Hypothalamus (tissue), 51 donors: Measurements from ENCODE around the gene MUC20.
"Not testable (repeated sequence)": the region's sequence is repeated elsewhere in the genome, so short reads cannot be mapped to it uniquely, and the experiment has no call there.

Source experiments
- DNase-seq, 51 donors: peaks; one replicate each; lab custom pipeline; 2025; lab: John Stamatoyannopoulos, UW

Gene MUC20

DNA sequence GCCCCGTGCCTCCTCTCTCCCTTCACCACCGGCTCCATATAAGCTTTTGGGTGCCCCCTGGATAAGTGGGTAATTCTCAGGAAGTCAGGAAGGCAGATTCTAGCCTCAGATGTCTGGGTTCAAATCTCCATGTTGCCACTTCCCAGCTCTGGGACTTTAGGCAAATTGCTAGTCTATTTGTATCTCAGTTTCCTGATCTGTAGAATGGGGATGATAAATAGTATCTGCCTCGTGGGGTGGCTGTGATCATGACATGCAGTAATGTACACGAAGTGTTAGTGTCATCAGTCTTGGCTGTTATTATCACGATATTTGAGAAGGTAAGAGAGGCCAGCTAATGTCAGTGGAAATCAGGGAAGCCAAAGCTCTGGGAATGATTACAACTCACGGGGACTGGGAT is 47.6 kb downstream of the MUC20 start:
- DNase-seq: no peak

DNA sequence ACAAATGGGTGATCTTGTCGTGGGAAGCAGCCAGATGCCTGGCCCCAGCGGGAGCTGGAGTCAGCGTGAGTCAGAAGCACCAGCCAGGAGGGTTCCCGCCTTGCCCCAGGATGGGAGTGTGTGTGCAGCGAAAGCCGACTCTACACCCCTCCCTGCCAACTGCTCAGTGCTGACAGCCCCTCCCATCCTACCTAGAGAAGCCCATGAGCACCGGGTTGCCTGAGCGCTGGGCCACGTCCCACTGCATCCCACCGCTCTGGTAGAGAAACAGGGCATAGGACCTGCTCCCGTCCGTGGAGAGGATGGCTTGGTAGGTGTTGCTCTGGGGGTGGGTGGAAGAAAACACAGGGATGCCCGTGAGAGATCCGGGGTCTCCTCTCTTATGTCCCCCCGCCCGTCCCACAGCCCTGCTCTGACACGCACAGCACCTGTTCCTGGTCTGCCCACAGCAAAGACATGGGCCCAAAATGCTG is 48.1 kb downstream of the MUC20 start:
- DNase-seq: no peak

DNA sequence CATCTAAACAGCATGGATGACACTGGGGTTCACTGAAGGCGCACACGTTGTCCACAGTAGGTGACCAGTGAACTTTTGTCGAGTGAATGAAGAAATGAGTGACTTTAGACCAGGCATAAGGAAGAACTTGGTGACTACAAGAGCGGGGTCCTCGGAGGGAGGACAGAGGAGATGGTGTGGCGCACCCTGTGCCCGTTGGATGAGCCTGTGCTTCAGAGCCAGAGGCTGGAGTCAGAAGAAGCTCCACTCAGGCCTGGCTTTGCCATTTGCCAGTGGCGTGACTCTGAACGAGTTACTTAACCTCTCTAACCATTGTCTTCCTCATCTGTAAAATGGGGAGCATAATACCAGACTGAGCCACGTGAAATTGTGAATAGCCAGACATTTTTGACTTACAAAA is 48.8 kb downstream of the MUC20 start:
- DNase-seq: no peak

DNA sequence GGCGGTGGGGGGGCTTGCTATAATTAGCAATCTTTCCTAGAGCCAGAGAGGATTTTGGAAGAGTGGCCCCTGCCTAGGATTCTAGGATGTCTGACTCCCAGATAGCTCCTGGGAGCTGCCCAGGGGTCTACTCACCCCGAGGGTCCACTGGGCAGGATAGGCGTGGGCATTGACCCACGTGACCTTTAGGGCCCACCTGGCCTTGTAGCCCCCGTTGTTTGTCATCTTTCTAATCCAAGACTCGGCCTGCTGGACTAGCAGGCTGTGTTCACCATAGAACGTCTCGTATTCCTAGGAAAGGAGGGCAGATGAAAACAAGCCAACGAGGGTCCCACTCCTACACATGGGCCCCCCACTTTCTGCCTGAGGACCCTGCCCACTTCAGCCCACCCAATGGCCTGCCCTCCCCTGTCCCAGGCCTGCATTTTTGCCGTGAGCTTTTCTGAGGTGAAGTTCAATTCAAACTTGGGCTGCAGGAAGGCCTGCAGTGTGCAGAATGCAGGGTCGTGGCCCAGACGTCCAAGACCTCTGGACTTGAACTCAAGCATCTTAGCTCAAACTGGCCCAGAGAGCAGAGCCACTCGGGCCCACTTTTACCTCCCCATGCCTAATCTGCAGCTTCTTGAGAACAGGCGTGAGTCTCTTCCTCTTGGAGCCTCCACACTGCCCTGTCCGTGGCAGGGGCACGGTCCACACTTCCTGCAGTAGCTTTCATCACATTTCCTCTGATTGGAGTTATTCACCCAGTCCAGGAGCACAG is 49.5 kb downstream of the MUC20 start:
- no peak for DNase-seq

DNA sequence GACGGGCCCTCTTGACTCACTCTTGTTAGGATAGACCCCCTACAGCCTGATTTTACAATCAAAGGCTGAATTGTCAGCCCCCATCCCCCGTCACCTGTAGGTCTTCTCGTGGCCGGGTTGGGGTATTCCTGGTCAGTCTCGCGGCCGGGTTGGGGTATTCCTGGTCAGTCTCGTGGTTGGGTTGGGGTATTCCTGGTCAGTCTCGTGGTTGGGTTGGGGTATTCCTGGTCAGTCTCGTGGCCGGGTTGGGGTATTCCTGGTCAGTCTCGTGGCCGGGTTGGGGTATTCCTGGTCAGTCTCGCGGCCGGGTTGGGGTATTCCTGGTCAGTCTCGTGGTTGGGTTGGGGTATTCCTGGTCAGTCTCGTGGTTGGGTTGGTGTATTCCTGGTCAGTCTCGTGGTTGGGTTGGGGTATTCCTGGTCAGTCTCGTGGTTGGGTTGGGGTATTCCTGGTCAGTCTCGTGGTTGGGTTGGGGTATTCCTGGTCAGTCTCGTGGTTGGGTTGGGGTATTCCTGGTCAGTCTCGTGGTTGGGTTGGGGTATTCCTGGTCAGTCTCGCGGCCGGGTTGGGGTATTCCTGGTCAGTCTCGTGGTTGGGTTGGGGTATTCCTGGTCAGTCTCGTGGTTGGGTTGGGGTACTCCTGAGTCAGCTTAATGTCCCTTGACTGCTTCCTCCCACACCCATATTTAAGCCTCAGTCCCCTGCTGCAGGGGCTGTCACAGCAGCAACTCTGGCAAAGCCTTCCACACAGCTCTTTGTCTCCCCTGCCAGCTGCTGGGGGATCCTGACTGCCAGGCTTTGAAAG is 50.3 kb downstream of the MUC20 start:
- not testable (repeated sequence) for DNase-seq

DNA sequence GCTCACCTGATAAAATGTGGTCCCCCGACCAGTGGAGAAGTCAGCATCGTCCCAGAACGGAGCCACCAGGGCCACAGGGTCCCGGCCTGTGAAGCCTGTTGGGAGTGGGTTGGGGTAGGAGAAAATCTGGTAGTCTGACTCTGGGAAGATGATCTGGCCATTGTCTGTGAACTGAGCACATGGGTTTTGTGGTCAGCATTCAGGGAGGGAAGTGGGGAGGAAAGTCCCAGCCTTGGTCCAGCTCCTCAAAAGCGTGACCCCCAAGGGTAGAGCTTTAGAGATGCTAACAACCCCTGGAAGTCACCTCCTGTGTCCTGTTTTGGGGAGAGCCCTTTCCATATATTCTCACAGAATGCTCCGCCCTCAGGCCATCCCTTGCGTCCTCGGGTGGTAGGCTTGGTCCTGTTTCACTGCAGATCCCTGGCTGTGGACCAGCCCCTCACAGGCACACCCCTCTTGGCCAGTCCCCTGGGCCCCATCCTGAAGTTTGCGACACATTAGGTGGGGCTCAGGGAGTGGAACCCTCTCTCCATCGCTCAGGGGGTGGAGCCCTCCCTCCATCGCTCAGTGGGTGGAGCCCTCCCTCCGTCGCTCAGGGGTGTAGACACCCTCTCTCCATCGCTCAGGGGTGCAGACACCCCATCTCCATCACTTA is 51.0 kb downstream of the MUC20 start:
- no peak for DNase-seq

DNA sequence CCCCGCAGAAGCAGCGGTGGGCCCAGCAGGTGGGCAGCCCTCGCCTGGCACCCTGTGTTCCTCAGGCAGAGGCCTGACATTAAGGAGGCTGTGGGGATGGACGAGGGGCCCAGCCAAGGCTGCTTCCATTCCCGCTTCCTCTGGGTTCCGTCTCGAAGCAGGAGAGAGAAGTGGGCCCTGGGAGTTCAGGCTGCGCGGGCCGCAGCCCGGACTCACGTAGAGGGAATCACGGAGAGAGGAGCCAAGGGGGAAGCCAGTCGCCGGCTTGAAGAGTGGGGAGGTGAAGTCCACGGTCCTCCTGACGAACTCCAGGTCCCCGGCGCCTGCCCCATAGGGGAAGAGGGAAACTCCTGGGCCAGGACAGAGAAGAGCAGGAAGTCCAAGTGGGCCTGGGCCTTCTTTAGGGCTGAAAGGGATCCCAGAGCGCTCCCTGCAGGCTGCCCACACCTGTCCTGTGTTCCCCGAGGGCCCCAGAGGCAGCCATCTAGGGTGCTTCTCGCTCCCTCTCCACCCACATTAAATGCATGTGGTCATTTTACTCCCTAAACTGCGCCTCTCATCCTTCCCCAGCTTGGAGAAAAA is 53.3 kb downstream of the MUC20 start:
- no peak for DNase-seq

DNA sequence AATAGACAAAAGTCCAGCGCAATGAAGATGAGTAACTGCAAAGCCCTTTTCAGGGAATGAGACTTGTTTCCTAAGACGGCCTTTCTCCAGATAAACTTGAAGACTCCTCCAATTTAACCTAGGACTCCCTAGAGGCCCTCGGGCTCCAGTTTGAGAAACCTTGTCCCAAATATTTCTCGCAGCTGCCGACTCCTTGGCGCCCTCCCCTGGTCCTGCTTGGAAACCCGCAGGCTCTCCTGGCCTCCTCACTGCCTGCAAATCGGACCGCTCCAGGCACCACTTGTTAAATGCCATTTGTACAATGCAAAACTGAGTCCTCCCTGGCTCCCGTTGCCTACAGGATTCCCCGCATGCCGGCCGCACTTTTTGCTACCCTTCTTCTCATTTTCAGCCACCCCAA is 54.1 kb downstream of the MUC20 start:
- DNase-seq: peak in 10 of 51 donors; percentile 6 to 36 (median 19)

DNA sequence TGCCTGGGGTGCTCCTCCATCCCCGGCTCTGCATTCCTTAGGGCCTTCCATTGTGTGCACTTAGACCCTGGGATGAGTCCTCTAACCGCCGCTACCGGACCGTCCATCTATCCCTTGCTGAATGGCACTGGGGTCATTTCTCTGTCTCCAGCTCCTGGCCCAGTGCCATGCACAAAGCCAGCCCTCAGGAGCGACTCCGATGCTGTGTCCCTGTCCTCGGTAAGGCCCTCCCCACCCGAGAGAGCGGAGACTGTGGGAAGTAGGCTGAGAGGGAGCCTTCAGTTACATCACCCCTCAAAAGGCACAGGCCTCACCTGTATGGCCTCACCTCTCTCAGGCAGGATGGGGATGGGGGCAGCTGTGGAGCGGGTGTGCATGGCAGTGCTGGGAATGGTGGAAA is 57.2 kb downstream of the MUC20 start:
- DNase-seq: no peak

DNA sequence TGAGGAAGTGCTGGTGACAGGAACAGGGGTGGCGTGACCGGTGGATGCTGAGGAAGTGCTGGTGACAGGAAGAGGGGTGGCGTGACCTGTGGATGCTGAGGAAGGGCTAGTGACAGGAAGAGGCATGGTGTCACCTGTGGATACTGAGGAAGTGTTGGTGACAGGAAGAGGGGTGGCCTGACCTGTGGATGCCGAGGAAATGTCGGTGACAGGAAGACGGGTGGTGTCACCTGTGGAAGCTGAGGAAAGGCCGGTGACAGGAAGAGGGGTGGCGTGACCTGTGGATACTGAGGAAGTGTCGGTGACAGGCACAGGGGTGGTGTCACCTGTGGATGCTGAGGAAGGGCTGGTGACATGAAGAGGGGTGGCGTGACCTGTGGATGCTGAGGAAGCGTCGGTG is 60.5 kb downstream of the MUC20 start:
- DNase-seq: not testable (repeated sequence)
